ENCODE results near the gene COL1A1.

- TF ChIP-seq CTCF (IDR thresholded peaks at IDR 0.05) (no peak), POLR2AphosphoS5 (IDR thresholded peaks at IDR 0.05; ENCODE audit: insufficient read depth in 1 of 2, low read depth in 1 of 2) (no peak), POLR2A (IDR thresholded peaks at IDR 0.05) (no peak)
Observed at GRCh38 chr17:50141026-50141744, 60.2 kb downstream of the COL1A1 start.
